ENCODE data around the gene CREBRF.

DNA sequence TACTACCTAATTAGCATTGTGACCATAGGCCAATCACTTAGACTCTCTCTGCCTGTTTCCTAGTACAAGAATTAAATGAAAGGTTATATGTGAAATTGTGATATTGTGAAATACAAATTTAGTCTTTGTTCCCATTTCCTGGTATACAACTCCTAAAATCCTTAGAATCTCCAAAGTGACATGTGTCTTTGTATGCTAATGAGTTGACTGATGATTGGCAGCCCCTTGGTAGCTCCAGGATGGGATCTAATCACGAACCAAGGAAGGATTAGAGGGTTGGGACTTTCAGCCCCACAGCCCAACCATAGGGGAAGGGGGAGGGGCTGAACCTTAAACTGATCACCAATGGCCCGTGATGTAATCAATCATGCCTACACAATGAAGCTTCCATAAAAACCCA lies 41.0 kb upstream of the CREBRF start:
- TF ChIP-seq, protein P1, sequence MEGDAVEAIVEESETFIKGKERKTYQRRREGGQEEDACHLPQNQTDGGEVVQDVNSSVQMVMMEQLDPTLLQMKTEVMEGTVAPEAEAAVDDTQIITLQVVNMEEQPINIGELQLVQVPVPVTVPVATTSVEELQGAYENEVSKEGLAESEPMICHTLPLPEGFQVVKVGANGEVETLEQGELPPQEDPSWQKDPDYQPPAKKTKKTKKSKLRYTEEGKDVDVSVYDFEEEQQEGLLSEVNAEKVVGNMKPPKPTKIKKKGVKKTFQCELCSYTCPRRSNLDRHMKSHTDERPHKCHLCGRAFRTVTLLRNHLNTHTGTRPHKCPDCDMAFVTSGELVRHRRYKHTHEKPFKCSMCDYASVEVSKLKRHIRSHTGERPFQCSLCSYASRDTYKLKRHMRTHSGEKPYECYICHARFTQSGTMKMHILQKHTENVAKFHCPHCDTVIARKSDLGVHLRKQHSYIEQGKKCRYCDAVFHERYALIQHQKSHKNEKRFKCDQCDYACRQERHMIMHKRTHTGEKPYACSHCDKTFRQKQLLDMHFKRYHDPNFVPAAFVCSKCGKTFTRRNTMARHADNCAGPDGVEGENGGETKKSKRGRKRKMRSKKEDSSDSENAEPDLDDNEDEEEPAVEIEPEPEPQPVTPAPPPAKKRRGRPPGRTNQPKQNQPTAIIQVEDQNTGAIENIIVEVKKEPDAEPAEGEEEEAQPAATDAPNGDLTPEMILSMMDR (IDR thresholded peaks at IDR 0.05; ENCODE audit: low read length) = no peak
- TF ChIP-seq EZH2 (optimal IDR thresholded peaks at IDR 0.05; ENCODE audit: low read depth, low read length) = no peak

Data from MM.1S (cell line).